Middle frontal gyrus (tissue), 1 donor: ENCODE measurements around the gene TUBB.

Source experiments
- DNase-seq: peaks from one replicate; pipeline ENCODE4 v3.0.0-alpha.2; 2015; ENCODE audit warnings: low spot score; ENCODE audit errors: extremely low spot score

TUBB gene

DNA sequence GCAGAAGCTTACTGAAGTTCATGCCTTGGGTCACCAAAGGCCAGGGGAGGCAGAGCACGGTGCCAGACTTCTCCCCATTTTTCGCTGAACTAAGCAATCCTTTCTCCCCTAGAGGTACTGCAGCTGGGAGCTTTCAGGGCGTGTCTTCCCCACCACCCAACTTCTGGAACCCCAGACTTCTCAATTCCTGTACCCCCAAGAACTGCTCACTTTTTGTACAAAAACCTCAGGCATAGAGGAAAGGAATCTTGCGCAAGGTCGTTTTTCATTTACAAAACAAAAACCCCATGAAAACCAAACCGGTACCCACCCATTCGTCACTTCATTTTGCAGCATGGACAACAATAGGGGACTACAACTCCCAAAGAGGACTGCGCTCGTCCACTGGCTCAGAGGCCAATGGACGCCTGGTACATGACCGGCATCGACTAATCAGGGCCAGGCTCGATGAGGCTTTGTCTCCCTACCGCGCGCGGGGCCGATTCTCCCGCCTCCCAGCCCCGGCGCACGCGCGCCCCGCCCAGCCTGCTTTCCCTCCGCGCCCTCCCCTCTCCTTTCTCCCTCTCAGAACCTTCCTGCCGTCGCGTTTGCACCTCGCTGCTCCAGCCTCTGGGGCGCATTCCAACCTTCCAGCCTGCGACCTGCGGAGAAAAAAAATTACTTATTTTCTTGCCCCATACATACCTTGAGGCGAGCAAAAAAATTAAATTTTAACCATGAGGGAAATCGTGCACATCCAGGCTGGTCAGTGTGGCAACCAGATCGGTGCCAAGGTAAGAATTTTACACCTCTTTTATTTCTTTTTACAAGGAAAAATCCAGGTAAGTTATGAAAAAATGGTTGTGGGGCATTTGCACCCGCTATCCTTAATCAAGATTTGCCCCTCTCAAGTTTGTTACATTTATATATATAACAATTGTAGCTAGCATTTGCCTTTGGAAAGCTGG is at the start of gene TUBB:
TUBB (plus strand) TSS at position 562 of the 947 bp plus-strand sequence; CDS start at position 717, 155 bp downstream.
- peak; percentile 96 for DNase-seq

- no peak for DNase-seq
These were observed 49.2 kb upstream of the TUBB start for GRCh38 chr6:30670760-30671527.

DNA sequence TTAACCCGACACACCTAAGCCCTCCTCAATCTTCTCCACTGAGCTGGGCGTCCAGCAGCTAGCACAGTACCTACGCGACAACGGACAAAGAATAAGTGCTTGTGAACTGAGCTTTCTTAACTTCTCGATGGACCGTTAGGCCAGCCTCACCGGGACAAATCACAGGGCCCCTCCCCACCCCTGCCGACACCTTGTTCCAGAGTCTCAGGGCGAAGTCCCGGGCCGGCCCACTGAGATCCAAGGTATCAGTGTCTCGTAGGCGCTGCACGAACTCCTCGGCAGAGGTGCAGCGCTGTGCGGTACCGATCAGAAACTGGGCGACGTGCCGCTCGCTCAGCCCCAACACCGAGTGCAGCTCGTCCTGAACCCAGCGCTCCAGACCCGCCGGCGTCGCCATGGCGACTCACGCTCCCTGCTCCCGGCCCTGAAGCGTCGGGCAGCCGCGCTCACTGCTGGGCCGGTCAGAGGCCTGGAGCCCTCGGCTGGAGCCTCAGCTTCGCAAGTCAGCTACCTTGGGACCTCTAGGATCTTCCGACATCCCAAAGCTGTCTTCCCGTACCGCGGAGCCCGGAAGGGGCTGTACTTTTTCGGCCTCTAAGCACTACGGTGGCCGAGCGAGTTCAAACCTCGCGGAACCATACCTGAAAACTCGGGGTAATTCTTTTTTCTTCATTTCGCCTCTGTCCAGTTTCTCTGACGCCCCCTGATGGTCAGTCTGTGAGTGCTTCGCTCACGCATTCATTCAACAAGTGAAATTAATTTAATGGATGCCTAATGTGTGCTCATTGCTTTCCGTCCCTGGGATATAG is 47.5 kb upstream of the TUBB start, which contains the start of gene DHX16:
DHX16 (minus strand) TSS at position 562 of the 809 bp plus-strand sequence; CDS start at position 397, 165 bp downstream.
- DNase-seq = peak; percentile 91

GRCh38 chr6:30676660-30677285 is 43.4 kb upstream of the TUBB start:
- no peak for DNase-seq

GRCh38 chr6:30678964-30679726 is 41.0 kb upstream of the TUBB start:
- peak; percentile 50 for DNase-seq

DNA sequence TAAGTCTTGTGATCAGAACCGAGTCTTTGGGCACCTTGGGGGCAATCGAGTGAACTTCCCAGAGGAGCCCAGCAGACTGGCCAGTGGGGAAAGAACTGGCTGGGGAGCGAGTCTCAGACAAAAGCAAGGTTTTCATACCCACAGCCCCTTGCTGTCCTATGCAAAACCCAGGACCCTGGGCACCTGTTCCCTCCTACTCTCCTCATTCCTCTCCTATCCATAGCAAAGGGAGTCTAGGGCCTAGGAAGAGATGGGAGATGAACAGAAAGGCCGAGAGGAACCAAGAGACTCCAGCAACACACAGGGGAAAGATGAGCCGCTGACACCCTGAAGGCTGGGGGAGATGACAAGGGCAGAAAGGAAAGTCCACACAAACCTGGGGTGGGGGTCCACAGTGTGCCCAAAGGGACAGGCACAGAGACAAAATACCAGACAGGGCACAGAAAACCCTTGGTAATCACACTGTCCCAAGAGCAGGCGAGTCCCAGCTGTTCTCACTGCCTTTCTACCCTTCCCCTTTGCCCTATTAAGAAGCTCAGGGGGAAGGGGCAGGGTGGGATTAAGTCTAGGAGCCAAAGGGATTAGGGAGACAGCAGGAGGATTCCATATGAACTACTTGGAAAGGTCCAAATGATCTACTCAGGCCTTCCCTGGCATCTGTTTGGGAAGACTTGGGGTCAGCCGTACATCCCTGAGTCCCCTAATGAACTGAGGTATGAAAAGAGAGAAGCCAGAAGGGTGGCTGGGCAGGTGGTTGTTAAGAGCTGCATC is 40.2 kb upstream of the TUBB start:
- no peak for DNase-seq

DNA sequence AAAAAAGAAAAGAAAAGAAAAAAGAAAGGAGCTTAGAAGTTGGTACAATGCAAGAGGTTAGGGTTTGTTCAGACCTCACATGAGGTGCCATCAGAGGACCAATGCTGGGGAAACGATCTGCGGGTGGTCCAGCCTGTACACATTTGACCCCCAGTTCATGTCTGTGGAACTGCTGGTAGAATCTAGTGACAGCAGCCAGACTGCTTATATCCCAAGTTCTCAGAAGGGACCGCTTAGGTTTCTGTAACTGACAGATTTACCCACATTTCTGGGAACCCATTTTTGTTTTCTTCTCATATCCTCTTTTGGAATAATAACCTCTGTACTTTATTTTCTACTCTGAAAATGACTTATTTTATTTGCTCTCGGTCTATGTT is 38.4 kb upstream of the TUBB start:
- DNase-seq = no peak

DNA sequence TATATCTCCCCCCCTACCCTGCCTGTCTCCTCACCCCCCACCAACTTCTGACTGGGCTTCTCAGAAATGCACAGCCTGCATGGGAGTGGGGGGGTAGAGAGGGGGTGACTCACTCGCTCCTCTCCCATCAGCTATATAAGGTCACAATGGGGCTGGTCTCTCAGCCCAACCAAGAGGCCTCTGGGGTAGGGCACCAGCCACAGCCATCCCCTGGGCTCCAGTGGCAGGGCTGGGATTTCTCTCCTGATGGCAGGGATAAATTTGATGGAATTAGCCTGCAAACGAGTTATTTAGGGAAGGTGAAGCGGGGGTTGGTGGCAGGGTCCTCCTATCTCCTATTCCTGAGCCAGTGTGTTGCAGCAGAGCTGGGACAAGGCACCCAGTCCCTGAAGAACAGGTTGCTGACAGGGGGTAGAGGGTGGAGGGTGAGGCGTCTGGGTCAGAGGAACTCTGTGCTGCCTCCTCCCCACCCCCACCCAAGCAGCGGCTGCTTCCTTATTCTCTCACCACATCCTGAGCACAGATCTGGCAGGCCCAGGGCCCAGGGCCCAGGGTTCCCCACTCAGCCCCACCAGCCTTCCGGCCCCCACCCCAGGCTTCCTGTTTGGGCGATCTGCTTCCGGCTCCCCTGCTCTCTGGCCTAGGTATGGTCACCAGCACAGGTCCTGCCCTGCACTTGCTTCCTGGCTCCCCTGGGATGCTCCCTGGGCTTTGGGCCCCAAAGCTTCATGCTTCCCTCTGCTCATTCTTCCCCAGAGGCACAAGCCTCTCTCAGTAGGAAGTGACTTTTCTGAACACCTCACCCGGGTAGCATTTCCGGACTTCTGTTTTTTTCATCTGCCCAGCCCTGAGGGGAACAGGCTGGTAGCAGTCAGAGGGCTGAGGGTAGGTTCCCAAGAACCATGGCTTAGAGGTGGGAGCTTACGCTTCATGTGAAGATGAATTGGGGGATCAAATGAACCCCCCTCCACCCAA is 37.7 kb upstream of the TUBB start:
- no peak for DNase-seq

GRCh38 chr6:30683183-30683979 is 36.8 kb upstream of the TUBB start:
- DNase-seq = no peak

DNA sequence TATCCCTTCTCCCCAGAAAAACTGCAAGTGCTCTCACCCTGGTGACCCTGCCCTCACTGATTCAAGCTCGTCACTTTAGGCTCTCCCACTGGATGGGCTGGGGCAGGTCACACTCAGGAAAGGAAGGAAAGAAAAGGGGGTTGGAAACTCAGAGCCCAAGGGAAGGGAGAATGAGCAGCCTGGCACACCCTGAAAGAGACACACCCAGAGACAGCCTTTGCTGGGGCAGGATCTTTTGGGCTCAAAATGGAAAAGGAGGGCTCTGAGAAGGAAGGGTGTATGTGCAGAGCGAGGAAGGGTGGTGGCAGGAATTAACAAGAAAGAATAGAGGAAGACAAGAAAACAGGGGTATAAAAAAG is 36.2 kb upstream of the TUBB start:
- no peak for DNase-seq

DNA sequence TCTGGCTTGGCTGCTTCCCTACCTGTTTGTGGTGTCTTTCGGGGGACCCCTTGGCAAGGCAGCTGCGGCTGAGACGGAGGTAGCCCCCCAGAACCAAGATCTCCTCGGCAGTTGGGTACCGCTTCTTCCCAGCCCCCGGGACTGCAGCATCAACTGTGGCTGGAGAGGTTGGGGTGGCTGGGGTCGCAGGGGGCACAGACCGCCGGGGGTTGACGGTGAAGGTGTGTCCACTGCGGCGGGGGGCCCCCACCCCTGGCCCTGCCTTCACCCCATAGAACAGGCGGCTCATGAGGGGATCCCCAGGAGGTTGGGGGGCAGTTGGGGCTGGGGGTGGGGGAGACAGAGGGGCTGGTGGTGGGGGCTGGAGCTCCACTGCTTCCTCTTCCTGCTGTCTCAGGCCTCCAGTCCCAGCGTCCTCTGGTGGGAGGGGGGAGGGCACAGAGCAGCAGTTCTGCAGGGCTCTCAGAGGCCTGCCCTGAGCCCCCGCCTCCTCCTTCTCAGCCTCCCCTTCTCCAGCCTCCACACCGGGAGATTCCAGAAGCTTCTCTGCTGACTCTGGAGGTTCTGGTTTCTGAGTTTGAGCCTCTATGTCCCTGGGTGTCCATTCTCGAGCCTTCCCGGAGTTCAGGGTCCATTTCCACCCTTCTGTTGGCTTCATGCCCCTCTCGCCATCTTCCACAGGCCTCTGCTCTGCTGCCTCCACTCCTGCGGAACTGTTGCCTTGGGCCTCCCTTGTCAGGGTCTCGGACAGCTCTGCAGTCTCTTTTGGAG is 35.6 kb upstream of the TUBB start:
- DNase-seq = no peak

DNA sequence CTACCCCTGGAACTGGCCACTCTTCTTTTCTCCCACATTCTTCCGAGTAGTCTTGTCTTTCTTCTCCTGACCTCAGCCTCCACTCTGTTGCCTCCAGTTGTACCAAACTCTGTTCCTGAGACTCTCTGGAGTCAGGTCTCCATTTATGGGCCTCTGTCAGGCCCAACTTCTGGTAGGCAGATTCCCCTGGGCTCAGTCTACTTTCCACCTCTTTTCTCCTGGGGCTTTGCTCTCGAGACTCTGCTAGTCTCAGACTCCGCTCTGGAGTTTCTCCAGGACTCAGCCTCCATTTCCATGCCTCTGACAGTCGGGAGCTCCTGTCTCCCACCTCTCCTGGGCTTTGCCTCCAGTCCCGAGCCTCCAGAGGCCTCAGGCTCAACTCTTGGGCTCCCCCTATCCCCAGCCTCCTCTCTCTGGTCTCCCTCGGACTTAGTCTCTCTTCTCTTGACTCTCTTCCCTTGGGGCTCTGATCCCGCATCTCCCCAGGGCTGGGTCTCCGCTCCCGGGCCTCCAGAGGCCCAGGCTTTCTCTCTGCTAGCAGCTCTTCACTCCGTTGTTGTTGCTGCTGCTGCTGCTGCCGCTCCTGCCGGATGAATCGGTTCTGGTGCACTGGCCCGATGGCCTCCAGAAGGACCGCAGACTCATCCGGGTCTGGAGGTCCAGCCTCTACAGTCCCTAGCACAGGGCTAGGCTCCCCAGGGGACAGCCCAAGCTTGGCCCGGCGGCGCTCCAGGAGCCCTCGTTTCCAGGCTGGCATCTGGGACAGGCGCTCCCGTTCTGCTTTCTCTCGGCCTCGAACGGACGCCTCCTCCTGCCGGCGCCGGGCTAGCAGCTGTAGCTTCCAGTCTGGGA is 34.8 kb upstream of the TUBB start:
- no peak for DNase-seq

- DNase-seq = no peak
These were observed 33.9 kb upstream of the TUBB start, which contains the start of gene PPP1R18 for GRCh38 chr6:30686009-30686907. Gene PPP1R18 (minus strand): TSS chr6:30686645. CDS start chr6:30686018, 627 bp downstream.

DNA sequence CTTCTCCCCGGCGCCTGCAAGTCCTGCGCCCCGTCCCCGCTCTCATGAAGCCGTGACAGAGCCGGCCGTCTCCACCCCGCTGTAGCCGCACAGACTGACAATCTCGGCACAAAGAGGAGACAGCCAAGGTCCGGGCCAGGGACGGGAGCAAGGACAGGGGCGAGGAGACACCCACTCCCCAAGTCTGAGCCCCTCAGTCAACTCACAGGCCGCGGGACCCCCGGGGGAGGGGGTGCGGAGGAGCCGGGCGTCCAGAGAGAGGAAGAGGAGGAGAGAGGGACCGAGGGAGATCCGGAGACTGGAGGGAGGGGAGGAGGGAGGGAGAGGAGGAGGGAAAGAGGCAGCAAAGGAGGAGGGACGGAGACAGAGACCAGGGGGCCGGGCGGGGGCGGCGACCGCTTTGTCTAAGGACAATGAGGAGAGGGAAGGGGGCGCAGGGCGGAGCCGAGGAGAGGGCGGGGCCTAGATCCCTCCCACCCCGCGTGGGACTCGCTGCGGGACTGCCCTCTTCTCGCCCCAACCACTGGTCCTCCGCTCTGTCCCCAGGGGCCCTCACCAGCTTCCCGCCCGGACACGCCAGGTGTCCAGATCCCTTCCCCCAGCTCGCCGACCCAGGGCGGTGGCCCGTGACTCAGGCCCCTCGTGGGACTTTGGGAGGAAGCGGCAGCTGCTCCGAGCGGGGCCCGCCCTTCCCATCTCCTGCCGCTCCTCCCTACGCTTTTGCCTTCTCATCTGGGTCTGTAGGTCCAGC is 33.1 kb upstream of the TUBB start:
- DNase-seq = no peak
